GM21825 (cell line): ENCODE data around the gene TKT.

Experiments
- ATAC-seq: cut with Tn5 transposase; IDR thresholded peaks from one replicate; pipeline ENCODE4 v1.9.1; 2021; ENCODE audit warnings: mild to moderate bottlenecking, moderate library complexity; ENCODE audit not compliant: unreplicated experiment

The TKT gene

DNA sequence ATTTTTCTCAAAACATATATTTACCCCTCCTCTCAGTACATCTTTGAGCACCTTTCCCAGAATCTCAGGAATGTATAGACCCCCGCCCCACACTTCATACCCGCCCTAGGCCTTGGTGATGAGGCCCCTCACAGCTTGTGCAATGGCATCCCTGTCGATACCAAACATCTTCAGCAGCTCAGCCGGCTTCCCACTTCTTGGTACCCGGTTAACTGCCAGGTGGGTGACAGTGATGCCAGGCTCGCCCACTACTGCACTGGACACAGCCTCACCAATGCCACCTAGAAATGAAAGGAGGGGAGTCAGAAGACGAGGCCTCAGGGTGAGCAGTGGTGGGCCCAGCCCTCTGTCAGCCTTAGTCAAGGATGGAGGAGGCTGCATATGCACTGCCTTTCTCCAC is 30.2 kb downstream of the TKT start:
- ATAC-seq: no peak

DNA sequence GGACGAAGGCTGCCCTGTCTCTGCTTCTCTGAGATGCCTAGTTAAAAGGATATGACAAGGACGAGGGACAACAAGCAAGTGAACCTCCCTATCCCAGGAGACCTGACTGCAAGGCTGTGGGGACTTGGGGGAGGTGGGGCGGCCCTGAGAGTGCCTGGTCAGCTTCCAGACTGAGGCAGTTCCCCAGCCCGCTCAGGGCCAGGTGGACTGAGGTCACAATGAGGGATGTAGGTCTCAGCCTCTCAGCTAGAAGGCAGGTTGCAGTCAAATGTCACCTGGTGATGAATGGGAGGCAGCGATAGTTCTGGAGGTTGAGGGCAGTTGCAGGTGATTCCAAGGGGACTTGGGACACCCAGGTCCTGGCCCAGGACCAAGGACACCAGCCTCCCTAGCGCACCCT is 30.6 kb downstream of the TKT start:
- ATAC-seq: no peak

DNA sequence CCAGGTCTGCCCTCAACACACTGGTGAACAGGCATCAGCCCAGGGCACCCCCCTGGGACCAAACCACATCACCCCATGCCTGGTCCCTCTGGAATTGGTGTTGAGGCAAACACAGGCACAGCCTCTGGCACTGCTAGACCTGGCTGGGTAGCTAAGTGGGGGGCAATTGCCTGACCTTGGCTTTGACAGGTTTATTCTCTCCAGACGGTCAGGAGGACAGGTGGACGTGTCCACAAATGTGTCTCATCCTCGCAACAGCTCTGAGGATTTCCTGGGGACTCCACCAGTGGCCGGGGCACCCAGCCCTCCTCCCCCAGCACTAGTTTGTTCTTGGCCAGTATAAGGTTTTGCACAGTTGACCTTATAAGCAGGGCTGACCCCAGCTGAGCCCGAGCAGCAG is 31.3 kb downstream of the TKT start:
- ATAC-seq: no peak

DNA sequence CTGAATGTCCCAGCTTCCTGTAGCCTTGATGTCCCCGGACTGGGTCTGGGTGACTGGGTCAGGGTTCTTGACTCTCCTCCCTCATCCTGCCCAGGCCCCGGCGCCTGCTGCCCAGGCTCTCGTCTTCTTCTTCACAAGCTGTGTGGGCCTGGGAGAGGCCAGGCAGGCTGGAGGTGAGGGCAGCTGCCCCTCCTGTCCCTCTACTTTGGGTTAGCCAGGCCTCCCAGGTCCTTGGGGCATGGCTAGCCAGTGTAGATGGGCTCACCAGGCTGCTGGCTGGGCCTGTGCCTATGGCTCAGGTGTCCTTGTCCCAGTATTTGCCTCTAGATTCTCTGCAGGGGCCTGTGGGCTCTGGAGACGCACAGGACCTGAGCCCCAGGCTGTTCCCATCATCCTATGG is 31.8 kb downstream of the TKT start:
- ATAC-seq: no peak

DNA sequence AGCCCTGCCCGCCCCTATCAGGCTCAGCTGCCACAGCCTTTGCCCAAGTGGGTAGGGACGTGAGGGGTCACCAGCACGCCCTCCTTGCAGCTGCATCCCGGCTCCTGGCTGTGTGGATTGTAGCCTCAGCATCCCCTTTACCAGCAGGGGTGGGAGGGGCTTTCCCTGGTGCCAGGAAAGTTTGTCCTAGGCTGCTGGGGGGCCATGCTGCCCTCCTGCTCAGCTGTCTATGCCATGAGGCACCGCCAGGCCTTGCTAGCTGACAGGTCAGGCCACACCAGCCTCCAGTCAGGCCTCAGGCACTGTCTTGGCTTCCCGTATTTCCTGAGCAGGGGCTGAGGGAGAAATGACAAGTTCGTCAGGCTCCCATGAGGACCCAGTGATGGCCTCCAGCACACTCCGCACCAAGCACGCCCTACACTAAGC is 32.3 kb downstream of the TKT start:
- no peak for ATAC-seq

DNA sequence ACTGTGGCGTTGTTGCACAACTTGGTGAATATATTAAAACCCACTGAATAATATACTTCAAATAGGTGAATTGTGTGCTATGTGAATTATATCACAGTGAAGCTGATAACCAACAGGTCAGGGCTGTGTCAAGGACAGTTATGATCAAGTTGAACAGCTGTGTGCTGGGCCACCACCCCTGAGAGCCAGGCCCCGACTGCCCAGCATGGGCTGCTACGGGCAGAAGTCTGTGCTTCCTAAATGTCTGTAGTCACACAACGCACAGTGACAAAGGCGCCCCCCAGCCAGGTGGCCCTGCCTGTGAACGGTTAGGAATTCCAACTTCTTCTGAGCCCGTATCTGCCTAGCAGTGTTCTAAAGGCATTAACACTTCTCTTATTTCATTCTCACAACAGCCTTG is 32.8 kb downstream of the TKT start:
- no peak for ATAC-seq

DNA sequence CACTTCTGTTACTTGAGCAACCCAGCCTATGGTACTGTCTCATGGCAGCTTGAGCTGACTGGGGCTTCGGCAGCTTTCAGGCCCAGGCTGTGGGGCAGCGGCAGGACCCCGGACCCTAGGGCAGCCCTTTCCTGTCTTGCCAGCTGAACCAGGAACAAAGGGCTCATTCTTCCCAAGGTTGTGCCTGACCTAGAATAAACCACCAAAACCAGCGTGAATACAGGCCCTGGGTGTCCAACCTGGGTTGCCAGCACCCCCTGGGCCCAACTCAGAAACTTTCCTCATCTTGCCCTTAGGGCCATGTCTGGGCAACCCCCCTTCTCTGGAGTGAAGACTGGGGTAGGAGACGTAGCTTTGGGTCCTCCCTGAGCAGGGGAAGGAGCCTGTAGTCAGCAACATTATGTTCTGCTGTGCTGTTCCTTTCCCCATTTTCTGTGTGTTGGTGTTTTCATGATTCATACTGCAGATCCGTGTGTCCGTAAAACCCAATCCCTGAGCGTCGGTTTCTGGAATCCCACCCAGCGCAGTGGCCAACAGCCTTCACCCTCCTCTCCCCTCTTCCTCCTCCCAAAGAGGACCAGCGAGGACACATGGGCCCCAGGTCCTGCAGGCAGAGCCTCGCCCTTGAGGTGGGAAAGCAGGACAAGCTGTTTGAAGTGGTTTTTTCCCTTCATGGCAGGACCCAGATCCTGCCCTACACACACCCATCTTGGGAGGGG is 33.5 kb downstream of the TKT start:
- no peak for ATAC-seq

DNA sequence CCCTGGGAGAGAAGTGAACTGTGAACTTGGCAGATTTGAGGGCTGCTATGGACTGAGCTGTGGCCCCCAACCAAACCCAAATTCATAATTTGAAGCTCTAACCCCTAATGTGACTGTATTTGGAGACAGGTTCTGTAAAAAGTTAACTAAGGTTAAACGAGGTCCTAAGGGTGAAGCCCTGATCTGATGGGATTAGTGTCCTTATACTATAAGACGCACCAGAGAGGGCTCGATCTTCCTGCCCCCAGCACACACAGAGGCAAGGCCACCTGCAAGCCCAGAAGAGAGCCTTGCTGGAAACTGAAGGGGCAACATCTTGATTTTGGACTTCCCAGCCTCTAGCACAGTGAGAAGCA is 34.0 kb downstream of the TKT start:
- no peak for ATAC-seq

DNA sequence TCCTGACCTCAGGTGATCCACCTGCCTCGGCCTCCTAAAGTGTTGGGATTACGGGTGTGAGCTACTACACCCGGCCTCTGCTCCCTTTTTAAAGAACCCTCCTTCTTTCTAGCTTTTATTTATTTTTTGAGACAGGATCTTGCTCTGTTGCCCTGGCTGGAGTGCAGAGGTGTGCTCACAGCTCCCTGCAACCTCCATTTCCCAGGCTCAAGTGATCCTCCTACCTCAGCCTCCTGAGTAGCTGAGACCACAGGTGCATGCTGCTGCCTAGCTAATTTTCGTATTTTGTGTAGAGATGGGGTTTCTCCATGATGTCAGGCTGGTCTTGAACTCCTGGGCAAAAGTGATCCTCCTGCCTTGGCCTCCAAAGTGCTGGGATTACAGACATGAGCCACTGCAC is 34.5 kb downstream of the TKT start:
- ATAC-seq: no peak

DNA sequence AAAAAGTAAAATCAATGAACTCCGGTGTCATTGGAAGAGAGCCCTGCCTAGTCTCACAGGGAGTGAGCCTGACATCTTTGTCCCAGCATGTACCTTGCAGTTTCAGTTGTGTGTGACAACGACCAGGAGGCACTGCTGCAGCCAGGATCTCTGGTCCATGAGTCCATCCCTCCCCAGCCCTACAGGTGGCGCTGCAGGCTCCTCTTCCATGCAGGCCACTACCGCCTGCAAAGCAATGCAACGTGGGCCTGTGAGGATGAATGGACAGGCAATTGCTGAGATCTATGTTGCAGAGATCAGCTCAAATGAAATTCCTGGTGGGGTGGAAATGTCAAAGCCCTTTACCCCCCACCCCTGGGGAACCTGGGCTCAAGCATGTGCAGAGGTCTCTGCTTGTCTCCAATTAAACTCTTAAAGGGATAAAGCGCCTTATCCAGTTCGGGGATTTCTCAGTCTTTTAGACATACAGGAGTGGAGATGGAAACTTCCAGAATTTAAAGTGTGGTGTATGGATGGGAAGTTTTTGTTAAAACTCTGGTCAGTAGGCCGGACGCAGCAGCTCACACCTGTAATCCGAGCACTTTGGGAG is 35.8 kb downstream of the TKT start:
- ATAC-seq: peak; percentile 74

DNA sequence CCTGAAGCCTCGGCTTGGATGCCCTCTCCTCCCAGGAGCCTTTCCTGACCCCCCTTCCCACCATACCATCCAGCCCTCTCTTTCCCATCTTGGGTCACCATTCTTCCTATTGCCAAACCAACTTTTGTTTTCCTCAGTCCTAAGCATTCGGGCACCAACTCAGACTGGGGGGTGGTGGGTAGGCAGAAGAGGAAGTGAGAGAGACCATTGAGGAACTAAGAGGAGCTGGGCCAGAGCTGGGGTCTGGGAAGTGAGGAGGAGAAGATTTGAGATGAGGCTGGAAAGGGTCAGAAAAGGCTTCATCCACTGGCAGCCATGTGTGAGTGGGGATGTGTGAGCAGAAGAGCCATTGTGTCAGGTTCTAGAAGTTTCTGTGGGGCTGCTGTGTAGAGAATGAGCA is 37.7 kb downstream of the TKT start:
- no peak for ATAC-seq

DNA sequence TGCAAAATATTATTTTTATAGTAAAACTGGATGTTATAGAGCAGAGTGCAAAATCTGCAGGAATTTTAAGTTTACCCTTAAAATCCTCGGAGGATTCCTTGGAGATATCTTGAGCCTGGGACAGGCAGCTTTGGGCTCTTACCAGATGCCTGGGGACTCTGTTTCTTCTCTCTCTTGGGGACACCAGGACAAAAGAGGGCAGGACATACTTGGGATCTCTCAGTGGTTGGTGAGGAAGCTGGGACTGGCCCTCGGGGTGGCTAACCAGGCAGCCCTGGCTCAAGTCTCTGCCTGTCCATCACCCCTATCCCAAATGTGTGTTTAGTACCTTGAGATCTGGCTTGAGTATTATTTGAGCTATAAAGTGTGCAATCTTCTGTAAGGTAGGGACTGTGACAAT is 38.6 kb downstream of the TKT start:
- ATAC-seq: no peak

DNA sequence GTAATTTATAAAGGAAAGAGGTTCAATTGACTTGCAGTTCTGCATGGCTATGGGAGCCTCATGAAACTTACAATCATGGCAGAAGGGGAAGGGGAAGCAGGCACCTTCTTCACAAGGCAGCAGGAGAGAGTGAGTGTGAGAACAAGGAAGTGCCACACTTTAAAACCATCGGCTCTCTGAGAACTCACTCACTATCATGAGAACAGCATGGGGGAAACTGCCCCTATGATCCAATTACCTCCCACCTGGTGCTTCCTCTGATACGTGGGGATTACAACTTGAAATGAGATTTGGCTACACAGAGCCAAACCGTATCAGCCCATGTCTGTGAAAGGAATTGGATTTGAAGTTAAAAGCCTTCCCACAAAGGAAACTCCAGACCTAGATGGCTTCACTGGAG is 39.1 kb downstream of the TKT start:
- no peak for ATAC-seq

DNA sequence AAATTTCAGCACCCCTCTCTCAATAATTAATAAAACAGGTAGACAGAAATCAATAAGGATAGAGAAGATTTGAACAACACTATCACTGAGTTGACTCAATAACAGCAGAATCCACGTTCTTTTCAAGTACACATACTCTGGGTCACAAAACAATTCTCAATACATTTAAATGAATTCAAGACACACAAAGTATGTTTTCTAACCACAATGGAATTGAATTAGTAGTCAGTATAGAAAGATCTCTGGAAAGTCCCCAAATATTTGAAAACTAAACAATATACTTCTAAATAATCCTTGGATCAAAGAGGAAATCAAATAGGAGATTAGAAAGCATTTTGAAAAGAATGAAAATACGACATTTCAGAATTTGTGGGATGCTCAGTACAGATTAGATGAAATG is 40.0 kb downstream of the TKT start:
- no peak for ATAC-seq

DNA sequence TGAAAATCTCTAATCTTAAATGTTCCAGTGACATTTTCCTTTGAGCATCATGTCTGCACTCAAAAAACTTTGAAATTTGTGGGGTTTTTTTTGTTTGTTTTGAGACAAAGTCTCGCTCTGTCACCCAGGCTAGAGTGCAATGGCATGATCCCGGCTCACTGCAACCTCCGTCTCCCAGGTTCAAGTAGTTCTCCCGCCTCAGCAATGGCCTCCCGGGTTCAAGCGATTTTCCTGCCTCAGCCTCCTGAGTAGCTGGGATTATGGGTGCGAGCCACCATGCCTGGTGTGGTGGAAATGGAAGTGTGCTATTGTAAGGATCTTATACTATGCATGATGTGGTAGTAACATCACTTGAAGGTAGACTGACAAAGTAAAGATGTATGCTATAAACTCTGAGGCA is 42.5 kb downstream of the TKT start:
- ATAC-seq: no peak

DNA sequence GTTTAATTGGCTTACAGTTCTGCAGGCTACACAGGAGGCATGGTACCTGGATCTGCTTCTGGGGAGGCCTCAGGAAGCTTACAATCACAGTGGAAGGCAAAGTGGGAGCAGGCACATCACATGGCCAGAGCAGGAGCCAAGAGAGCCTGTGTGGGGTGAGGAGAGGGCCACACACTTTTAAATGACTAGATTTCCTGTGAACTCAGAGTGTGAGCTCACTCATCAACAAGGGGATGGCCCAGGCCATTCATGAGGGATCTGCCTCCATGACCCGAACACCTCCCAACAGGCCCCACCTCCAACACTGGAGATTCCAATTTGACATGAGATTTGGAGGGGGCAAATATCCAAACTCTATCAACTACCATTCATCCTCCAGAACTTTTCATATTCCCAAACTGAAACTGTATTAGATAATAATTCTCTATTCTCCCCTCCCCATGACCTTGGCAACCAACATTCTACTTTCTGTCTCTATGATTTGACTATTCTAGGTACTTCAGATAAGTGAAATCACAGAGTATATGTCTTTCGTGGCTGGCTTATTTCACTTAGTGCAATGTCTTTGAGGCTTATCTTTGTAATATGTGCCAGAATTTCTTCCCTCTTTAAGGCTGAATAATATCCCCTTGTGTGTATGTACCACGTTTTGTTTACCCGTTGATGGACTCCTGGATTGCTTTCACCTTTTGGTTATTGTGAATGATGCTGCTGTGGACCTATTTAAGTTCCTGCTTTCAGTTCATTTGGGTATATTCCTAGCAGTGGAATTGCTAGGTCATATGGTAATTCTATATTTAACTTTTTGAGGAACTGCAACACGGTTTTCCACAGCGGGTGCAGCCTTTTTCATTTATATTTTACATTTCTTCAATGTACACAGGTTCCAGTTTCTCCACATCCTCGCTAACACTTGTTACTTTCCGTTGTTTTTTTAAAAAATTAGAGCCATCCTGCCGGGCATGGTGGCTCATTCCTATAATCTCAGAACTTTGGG is 43.8 kb downstream of the TKT start:
- no peak for ATAC-seq

DNA sequence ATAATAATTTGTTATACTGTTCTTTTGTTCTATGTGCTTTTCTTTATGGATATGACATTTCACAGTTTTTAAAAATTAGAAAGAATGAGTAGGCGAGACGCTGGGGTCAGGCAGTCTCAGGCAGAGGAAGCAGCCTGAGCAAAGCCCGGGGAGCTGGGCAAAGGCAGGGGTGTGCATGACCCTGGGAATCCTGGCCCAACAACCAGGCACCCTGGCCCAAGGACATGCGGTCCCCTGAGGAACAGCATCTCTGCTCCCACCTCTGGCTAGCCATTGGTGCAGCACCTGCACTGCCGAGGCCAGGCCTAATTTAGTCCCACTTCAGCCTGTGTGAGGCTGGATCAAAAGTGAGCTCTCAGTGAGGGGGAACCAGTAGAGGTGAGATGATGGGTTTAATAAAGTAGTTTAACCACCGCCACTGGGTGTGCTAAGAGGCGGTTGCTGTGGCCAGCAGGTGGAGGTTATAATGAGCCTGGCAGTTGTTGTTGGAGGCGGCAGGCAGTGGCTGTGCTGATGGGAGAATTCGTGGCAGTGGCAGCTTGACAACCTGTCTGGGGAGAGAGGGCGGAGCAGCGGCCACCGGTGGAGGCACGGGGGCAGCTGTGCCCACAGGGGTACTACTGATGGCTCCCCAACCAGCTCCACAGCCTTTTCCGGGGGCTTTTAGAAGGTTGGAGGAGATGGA is 53.3 kb downstream of the TKT start:
- ATAC-seq: no peak

DNA sequence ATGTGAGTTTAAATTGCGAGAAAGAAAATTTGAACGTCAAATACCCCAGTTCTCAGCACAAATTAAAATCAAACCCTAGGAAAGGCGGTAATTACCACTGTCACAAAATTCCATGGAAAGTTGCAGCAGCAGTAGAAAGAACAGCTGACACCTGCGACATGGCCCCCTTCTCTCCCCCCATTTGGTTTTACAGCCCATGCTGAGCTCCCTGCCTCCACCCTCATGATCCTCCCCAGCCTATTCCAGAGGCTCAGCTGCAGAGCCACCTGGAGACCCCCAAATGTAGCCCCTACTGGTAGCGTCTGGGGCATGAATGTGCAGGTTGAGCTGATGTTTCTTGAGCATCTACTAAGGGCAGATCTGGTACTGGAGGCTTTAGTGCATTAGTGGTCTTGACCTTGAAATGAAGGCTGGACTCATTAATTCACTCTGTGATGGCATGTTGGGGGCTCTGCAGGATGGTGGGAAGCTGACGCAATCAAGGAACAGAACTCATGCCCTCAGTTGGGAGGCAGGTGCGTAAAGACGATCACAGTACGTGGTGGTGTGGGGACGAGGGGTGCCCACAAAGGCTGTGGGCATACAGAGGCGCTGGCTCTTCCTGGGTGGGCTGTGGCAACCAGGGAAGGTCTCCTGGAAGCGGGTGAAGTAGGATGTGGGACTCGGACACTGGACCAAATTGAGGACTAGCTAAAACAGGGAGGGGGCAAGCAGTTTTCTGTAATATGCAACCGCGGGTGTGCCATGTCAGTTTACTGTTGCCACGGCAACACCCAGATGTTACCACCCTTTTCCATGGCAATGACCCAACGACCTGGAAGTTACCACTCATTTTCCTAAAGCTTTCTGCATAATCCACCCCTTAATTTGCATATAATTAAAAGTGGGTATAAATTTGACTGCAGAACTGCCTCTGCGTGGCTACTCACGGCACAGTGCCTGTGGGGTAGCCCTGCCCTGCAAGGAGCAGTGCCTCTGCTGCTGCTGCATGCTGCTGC is 55.0 kb downstream of the TKT start:
- ATAC-seq: no peak

DNA sequence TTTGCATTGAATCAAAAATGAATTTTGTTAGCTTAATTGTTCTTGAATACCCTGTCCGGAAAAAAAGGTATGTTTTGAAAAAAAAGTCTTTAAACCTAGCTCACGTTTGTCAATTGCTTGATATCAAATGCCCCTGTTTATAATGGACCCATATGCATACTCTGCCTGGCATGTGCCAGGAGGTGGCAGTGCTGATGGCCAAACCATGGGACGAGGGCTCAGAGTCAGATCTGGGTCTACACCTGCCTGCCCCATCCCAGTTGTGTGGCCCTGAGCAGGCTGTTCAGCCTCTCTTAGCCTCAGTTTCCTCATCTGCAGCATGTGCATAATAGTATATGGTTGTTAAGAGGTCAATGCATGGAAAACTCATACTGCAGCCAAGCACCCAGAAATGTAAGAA is 56.0 kb downstream of the TKT start:
- no peak for ATAC-seq

DNA sequence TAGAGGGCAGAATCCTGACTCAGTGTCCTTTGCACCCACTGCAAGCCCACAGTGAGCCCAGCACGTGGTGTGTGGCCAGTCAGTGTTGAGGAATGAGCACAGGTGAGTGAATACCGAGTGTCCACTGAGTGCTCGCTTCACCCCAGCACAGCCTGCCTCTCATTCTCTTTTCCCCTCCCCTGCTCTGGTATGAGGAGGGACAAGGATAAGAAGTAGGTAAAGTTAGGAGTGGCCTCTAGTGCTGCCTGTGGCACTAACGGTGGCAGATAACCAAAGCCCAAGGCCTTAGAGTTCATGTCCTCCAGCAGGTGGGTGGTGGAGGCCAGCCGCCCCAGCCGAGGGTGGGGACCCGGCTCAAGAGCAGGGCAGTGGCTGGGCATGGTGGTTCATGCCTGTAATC is 56.8 kb downstream of the TKT start:
- no peak for ATAC-seq
